Activated T-cell treated with anti-CD3 and anti-CD28 coated beads, Interleukin-2, amount 50 U/mL, for 48 hours (primary cell): ENCODE data around the gene TMOD2.

Experiments
- DNase-seq, 2 experiments: peaks; one replicate each; pipeline ENCODE4 v3.0.0-alpha.2; 2020

TMOD2 gene

GRCh38 chr15:51750792-51751696 lies at the start of gene TMOD2:
TMOD2 (plus strand) TSS chr15:51751597; CDS start chr15:51766442, 14,845 bp downstream.
- DNase-seq = peak; percentile 55 to 73

GRCh38 chr15:51702710-51703109 lies 48.7 kb upstream of the TMOD2 start:
- no peak for DNase-seq

- no peak for DNase-seq
These were observed 45.1 kb upstream of the TMOD2 start for GRCh38 chr15:51706291-51706690.

- no peak for DNase-seq
These were observed 44.3 kb upstream of the TMOD2 start for GRCh38 chr15:51706926-51707608.

GRCh38 chr15:51708013-51708412 lies 43.4 kb upstream of the TMOD2 start:
- DNase-seq = no peak

GRCh38 chr15:51709031-51709430 lies 42.4 kb upstream of the TMOD2 start:
- DNase-seq = no peak

GRCh38 chr15:51714162-51714561 lies 37.2 kb upstream of the TMOD2 start:
- DNase-seq = no peak

GRCh38 chr15:51714911-51715310 lies 36.5 kb upstream of the TMOD2 start:
- DNase-seq = no peak

- no peak for DNase-seq
These were observed 33.2 kb upstream of the TMOD2 start for GRCh38 chr15:51718219-51718618.

- no peak for DNase-seq
These were observed 32.7 kb upstream of the TMOD2 start for GRCh38 chr15:51718746-51719145.

- no peak for DNase-seq
These were observed 31.0 kb upstream of the TMOD2 start for GRCh38 chr15:51720201-51720995.

GRCh38 chr15:51721199-51721960 lies 30.0 kb upstream of the TMOD2 start:
- no peak for DNase-seq

GRCh38 chr15:51724199-51724598 lies 27.2 kb upstream of the TMOD2 start:
- DNase-seq = no peak

GRCh38 chr15:51724673-51725072 lies 26.7 kb upstream of the TMOD2 start:
- no peak for DNase-seq

- DNase-seq = peak; percentile 46 to 54
These were observed 24.9 kb upstream of the TMOD2 start for GRCh38 chr15:51726302-51727073.

GRCh38 chr15:51727141-51727897 lies 24.1 kb upstream of the TMOD2 start:
- no peak for DNase-seq

GRCh38 chr15:51731549-51732267 lies 19.7 kb upstream of the TMOD2 start:
- peak; percentile 45 to 46 for DNase-seq

GRCh38 chr15:51732646-51733045 lies 18.8 kb upstream of the TMOD2 start:
- no peak for DNase-seq

- DNase-seq = peak in 1 of 2 experiments; percentile 25
These were observed 16.0 kb upstream of the TMOD2 start for GRCh38 chr15:51735228-51736010.
